HepG2 (cell line): ENCODE measurements around the gene MKX. TPM values are rescaled to one million over a fixed set of nuclear protein-coding genes. Genes with fewer than 3 reads are reported as not detected.

Experiments used
- ATAC-seq: fragments of 200-7000 bp; cut with Tn5 transposase; 3 replicates; pipeline ENCODE4 v1.9.1; 2020; ENCODE audit warnings: mild to moderate bottlenecking, moderate library complexity
- BruUV-seq: library from RNA; stranded (reverse); fragments of 400-500 nt; replicated peaks from 2 replicates; lab custom pipeline; 2021; lab: Mats Ljungman, UMichigan
- CTCF ChIA-PET: fragments of 300-600 bp; formaldehyde crosslinking; extraction: SDS; loops from one replicate; lab custom pipeline; 2021; ENCODE audit warnings: low total read pairs, inconsistent platforms, low intra/inter-chr PET ratio; lab: Yijun Ruan, JAX
- POLR2A ChIA-PET: fragments of 350-600 bp; sonication (Branson Sonifier 250); formaldehyde crosslinking; loops from one replicate; lab custom pipeline; 2020; ENCODE audit warnings: antibody characterized with exemption, inconsistent platforms; lab: Yijun Ruan, JAX
- DNase-seq: peaks from one replicate; pipeline ENCODE4 v3.0.0-alpha.2; 2015; ENCODE audit warnings: low spot score
- FAIRE-seq: peaks from 3 replicates; lab custom pipeline; 2011; peaks lifted over from hg19 to GRCh38; lab: Jason Lieb, UNC
- H2AFZ ChIP-seq: one replicate; pipeline ENCODE4 v1.6.1; 2011; ENCODE audit warnings: low read length, inconsistent platforms
- H3K27ac ChIP-seq: fragments of 300-600 bp; 3 replicates; pipeline ENCODE4 v1.8.0; 2011; ENCODE audit warnings: mixed run types, mild to moderate bottlenecking, mixed read lengths, low read length, inconsistent platforms; ENCODE audit not compliant: insufficient read depth; ENCODE audit errors: extremely low read length
- H3K27me3 ChIP-seq, 2 experiments: fragments of 200-600 bp in 1 of 2; 2 replicates in 1 of 2; 3 replicates in 1 of 2; pipeline versions ENCODE4 v1.6.0 to v1.8.0; 2011; ENCODE audit warnings: low read length in 2 of 2, mild to moderate bottlenecking in 2 of 2, moderate library complexity in 2 of 2, inconsistent platforms in 1 of 2; ENCODE audit not compliant: insufficient read depth in 2 of 2, control insufficient read depth in 1 of 2
- H3K36me3 ChIP-seq, 2 experiments: fragments of 200-600 bp in 1 of 2; replicated peaks in 1 of 2; 2 replicates in 1 of 2; 3 replicates in 1 of 2; pipeline versions ENCODE4 v1.5.1 to v1.8.0; 2011; ENCODE audit warnings: low read length in 2 of 2, inconsistent platforms in 1 of 2; ENCODE audit not compliant: insufficient read depth in 2 of 2, control insufficient read depth in 1 of 2
- H3K4me1 ChIP-seq: 2 replicates; pipeline ENCODE4 v1.5.1; 2012; ENCODE audit warnings: low read length, inconsistent platforms; ENCODE audit not compliant: insufficient read depth
- H3K4me2 ChIP-seq: 2 replicates; pipeline ENCODE4 v1.6.0; 2011; ENCODE audit warnings: low read depth, low read length, inconsistent platforms
- H3K4me3 ChIP-seq, 3 experiments: fragments of 200-600 bp in 1 of 3; sonication (generic), shearing (Covaris generic) in 1 of 3; replicated peaks in 1 of 3; 2 replicates each; pipeline ENCODE4 v1.5.1; 2011 to 2016; ENCODE audit warnings: low read length in 3 of 3, inconsistent platforms in 2 of 3, low read depth in 2 of 3, mild to moderate bottlenecking in 2 of 3, control low read depth in 1 of 3, mixed read lengths in 1 of 3; ENCODE audit not compliant: insufficient read depth in 1 of 3
- H3K79me2 ChIP-seq: one replicate; pipeline ENCODE4 v1.6.1; 2011; ENCODE audit warnings: low read length, inconsistent platforms; ENCODE audit not compliant: insufficient read depth
- H3K9ac ChIP-seq: 2 replicates; pipeline ENCODE4 v1.6.0; 2011; ENCODE audit warnings: mild to moderate bottlenecking, low read depth, low read length, inconsistent platforms; ENCODE audit not compliant: insufficient read depth
- H3K9me3 ChIP-seq: 2 replicates; pipeline ENCODE4 v1.5.1; 2012; ENCODE audit warnings: mild to moderate bottlenecking, low read length
- H4K20me1 ChIP-seq: 2 replicates; pipeline ENCODE4 v1.6.0; 2011; ENCODE audit warnings: inconsistent platforms, mild to moderate bottlenecking, low read length, moderate library complexity; ENCODE audit not compliant: insufficient read depth
- ATF7-NPFF ChIP-seq: sonication (generic); formaldehyde crosslinking; IDR thresholded peaks from 2 replicates; pipeline ENCODE4 v1.8.1; 2023; ENCODE audit warnings: mild to moderate bottlenecking, low read depth, missing genetic modification reagents, moderate library complexity
- CENPT ChIP-seq: sonication (generic); formaldehyde crosslinking; IDR thresholded peaks from 2 replicates; pipeline ENCODE4 v1.8.0; 2022; ENCODE audit warnings: low read depth, mild to moderate bottlenecking, moderate library complexity, missing genetic modification reagents
- CREB1 ChIP-seq, 2 experiments: fragments of 450-650 bp in 1 of 2; IDR thresholded peaks; 2 replicates each; pipeline ENCODE4 v1.6.1; 2016 to 2017; ENCODE audit warnings: control low read depth in 1 of 2, mild to moderate bottlenecking in 1 of 2, missing compliant biosample characterization in 1 of 2, missing genetic modification characterization in 1 of 2
- HNF4G ChIP-seq, 2 experiments: sonication (generic) in 1 of 2; formaldehyde crosslinking in 1 of 2; IDR thresholded peaks; 2 replicates each; pipeline versions ENCODE4 v1.4.0 to v1.6.1; 2011 to 2020; ENCODE audit warnings: borderline replicate concordance in 2 of 2, low read depth in 2 of 2, mild to moderate bottlenecking in 2 of 2, low read length in 1 of 2, missing genetic modification reagents in 1 of 2, moderate library complexity in 1 of 2
- HNRNPK ChIP-seq: fragments of 200-400 bp; formaldehyde crosslinking; IDR thresholded peaks from 2 replicates; pipeline ENCODE4 v1.6.1; 2018; ENCODE audit warnings: low read length, low read depth, moderate library complexity, mild to moderate bottlenecking; ENCODE audit not compliant: poor library complexity, severe bottlenecking
- TEAD3 ChIP-seq: optimal IDR thresholded peaks from 2 replicates; pipeline ENCODE3; 2016; ENCODE audit warnings: borderline replicate concordance
- WGBS: methylation state at CpG from one replicate; pipeline ENCODE4 v1.1.6; 2017; ENCODE audit warnings: low lambda C conversion rate; 5-methylcytosine and 5-hydroxymethylcytosine counted together
- in situ Hi-C: cut with HindIII; loops from 2 replicates; pipeline ENCODE4 v1.10.0; 2017; ENCODE audit warnings: low pct_unique_long_range_greater_than_20kb; ENCODE audit not compliant: extremely low pct_ligation_motif_present
- intact Hi-C: fragments of 100-400 bp; cut with micrococcal nuclease; formaldehyde crosslinking; loops from one replicate; pipeline ENCODE4 v1.10.0; 2022; ENCODE audit not compliant: unreplicated experiment
- polyA plus RNA-seq, 8 experiments: library from polyadenylated mRNA; depleted of rRNA in 3 of 8; stranded (reverse) in 7 of 8; unstranded in 1 of 8; fragments of >200 nt; fragmentation: Illumina TruSeq in 4 of 8; extraction: Trizol in 4 of 8; gene quantifications; 2 replicates each; pipeline versions ENCODE4 v1.2.1 to v1.2.3, GENCODE V29; 2011 to 2016; ENCODE audit warnings: low read depth in 4 of 8, missing spikeins in 1 of 8, mixed read lengths in 1 of 8; ENCODE audit not compliant: insufficient read depth in 1 of 8
- total RNA-seq, 5 experiments: library from RNA; depleted of rRNA; stranded (reverse); fragments of >200 nt; fragmentation: Illumina TruSeq; extraction: Trizol; gene quantifications; 2 replicates each; pipeline ENCODE4 v1.2.3, GENCODE V29; 2016; ENCODE audit warnings: low read depth in 1 of 5

Gene MKX
- total and polyA plus RNA-seq, 2 of the 13 experiments (the other 11 are each of a cell fraction or from before 2014, with no cell fraction given) = not detected

DNA sequence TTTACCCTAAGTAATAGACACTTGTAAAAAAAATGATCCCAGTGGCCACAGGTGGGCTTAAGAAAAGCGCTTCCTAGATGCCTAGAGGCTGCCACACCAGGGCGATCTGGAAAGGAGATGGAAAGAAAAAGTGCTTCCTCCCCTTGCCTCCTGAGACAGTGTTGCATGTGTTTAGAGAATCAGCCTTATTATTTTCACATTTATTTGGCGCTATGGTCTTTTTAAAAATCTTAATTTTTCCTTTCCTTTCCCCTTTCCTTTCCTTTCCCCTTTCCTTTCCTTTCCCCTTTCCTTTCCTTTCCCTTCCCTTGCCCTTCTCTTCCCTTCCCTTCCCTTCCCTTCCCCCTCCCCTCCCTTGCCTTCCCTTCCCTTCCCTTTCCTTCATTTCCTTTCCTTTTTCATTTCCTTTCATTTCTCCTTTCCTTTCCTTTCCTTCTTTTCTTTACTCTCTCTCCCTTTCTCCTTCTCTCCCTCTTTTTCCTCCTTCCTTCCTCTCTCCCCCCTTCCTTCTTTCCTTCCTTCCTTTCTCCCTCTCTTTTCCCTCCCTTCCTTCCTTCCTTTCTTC is 7.1 kb upstream of the MKX start:
- no peak for FAIRE-seq
- Histone ChIP-seq H3K27me3 (peaks cover 0 to 15% of the 10 kb centered on the region in 2 experiments; a peak in 2 of 5 replicates), H2AFZ (no peak overlapping the region), H3K79me2 (no peaks in the 10 kb centered on the region), H3K27ac (no peak overlapping the region), H3K4me2 (no peak overlapping the region), H3K9me3 (no peaks in the 10 kb centered on the region), H4K20me1 (no peaks in the 10 kb centered on the region), H3K4me3 (no peak overlapping the region), H3K36me3 (no peaks in the 10 kb centered on the region), H3K4me1 (no peaks in the 10 kb centered on the region), H3K9ac (no peak overlapping the region)
- in situ Hi-C loops = no loop called here
- intact Hi-C loops = no loop called here
- WGBS = 43% methylated on average over 3 of the region's 3 CpGs
- ChIA-PET CTCF (no interaction called here), POLR2A (no interaction called here)
- DNase-seq = no peak
- BruUV-seq = no TSS peak
- ATAC-seq = no peak
- TF ChIP-seq HNRNPK (peak; percentile 77), TEAD3 (CRISPR knock-in tag) (no peak)
- TF ChIP-seq, all 625 proteins: peak for 1

DNA sequence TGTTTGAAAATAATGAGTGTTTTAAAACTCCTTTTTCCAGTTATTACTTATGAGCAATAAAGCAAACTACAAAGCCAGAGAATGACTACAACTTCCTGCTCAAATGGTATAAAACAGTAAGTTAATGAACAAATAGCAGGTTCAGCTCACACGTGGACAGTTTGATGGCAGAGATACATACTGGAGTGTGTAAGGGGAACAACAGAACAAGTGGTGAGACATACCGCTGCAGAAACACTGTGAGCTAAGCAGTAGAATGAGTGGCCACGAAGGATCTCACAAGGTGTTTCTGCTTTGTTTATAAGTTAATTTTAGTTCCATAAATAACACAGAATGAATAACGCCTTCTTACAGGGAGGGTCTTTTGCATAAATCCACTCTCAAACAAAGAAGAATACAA is 3.0 kb upstream of the MKX start:
- in situ Hi-C loops = loop anchor here (25.0 kb wide), 1 partner anchor 639 kb away; no protein-coding TSS in a partner anchor
- H2AFZ ChIP-seq = no peak overlapping the region

More for the DNA sequence above, 3.0 kb upstream of the MKX start:
- ATAC-seq = no peak
- H3K27ac ChIP-seq = no peak overlapping the region
- H3K4me2 ChIP-seq = no peak overlapping the region
- 23% methylated on average over 4 of the region's 4 CpGs for WGBS
- no peak for FAIRE-seq
- H3K79me2 ChIP-seq = no peaks in the 10 kb centered on the region
- H4K20me1 ChIP-seq = no peaks in the 10 kb centered on the region
- POLR2A ChIA-PET = no interaction called here
- no peaks in the 10 kb centered on the region for H3K36me3 ChIP-seq
- H3K4me1 ChIP-seq = peaks cover 8% of the 10 kb centered on the region
- no peak overlapping the region for H3K9ac ChIP-seq
- H3K27me3 ChIP-seq = peaks cover 4 to 26% of the 10 kb centered on the region in 2 experiments
- CTCF ChIA-PET = no interaction called here
- H3K4me3 ChIP-seq = no peak overlapping the region
- intact Hi-C loops = no loop called here
- DNase-seq = no peak
- TF ChIP-seq ATF7-NPFF (CRISPR knock-in tag) = no peak
- no peak for TF ChIP-seq HNF4G (IDR thresholded peaks at IDR 0.05; ENCODE audit: borderline replicate concordance, low read depth, low read length)
- TF ChIP-seq HNF4G (CRISPR knock-in tag; IDR thresholded peaks at IDR 0.05; ENCODE audit: borderline replicate concordance, low read depth) = no peak
- TF ChIP-seq CREB1 (IDR thresholded peaks at IDR 0.05) = no peak
- TF ChIP-seq CREB1 (CRISPR knock-in tag; IDR thresholded peaks at IDR 0.05) = no peak
- TF ChIP-seq CENPT (CRISPR knock-in tag) = no peak
- TF ChIP-seq, all 625 proteins: peak for 0
- no peaks in the 10 kb centered on the region for H3K9me3 ChIP-seq
- no TSS peak for BruUV-seq
